Stimulated activated CD8-positive, alpha-beta memory T cell treated with anti-CD3 and anti-CD28 coated beads, Interleukin-7, amount 100 ng/mL, for 24 hours (primary cell): ENCODE measurements around the gene GTF2F2.
A peak's percentile ranks its signal among the peaks of the same experiment; 100 is the strongest.

Experiments used
- DNase-seq: peaks from one replicate; pipeline ENCODE4 v3.0.0-alpha.2; 2020; ENCODE audit warnings: low read depth

Gene GTF2F2, protein sequence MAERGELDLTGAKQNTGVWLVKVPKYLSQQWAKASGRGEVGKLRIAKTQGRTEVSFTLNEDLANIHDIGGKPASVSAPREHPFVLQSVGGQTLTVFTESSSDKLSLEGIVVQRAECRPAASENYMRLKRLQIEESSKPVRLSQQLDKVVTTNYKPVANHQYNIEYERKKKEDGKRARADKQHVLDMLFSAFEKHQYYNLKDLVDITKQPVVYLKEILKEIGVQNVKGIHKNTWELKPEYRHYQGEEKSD

DNA sequence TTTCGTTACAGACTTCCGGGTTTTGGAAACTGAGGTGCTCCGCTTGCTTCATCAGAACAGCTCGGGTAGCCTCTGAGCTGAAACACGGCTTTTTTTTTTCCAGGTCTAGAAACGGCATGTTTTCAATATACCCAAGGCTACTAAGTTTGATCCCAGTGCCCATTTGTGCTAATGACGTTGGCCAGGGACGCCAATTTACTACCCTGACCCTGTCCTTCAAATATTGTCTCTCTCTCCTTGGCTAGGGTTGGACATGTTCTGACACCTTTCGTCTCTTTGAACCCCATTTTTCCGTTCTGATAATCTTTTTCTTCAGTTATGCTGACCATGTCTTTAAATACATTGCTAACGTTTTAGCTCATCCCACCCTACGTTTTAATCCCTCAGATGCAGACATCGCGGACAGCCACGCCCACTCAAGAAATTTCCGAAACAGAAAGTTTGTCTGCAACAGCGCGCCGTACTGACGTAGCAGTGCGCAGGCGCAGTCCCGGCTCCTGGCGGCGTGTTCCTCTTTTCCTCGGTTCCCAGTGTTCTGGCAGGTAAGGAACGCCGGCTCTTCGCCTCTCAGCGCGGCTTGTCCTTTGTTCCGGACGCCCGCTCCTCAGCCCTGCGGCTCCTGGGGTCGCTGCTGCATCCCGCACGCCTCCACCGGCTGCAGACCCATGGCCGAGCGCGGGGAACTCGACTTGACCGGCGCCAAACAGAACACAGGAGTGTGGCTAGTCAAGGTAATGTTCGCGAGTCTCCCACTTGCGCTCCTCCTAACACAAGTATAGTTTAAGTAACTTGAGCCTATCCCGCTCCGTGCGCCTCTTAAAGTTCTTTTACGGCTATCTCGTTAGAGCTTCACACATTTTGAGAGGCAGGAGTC, at the start of gene GTF2F2:
Gene GTF2F2 (plus strand): TSS at position 520 of the 874 bp plus-strand sequence. CDS start 146 bp downstream, at position 666.
- DNase-seq, result peak; percentile 78

DNA sequence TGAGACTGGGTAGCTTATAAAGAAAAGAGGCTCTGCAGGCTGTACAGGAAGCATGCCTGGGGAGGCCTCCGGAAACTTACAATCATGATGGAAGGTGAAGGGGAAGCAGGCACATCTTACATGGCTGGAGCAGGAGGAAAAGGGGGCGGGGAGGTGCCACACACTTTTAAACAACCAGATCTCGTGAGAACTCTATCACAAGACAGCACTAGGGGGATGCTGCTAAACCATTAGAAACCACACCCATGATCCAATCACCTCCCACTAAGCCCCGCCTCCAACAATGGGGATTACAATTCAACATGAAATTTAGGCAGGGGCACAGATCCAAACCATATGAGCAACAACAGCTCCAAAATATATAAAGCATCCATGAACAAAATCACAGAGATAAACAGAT, 46.5 kb upstream of the GTF2F2 start:
- DNase-seq, result no peak

DNA sequence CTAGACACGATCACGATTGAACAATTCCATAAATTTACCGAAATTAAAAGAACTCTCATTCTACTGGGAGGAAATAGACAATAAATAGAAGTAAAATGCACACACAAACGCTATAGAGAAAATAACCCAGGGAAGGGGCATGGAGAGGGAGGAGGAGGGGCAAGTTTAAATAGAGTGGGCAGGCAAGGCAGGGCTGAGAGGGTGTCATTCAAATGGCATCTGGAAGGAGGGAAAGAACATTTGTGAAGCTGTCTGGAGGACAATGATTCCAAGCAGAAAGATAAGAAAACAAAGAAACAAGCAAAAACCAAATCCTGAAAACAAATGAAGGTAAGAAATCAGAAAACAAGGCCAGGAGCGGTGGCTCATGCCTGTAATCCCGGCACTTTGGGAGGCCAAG, 45.6 kb upstream of the GTF2F2 start:
- DNase-seq, result no peak

DNA sequence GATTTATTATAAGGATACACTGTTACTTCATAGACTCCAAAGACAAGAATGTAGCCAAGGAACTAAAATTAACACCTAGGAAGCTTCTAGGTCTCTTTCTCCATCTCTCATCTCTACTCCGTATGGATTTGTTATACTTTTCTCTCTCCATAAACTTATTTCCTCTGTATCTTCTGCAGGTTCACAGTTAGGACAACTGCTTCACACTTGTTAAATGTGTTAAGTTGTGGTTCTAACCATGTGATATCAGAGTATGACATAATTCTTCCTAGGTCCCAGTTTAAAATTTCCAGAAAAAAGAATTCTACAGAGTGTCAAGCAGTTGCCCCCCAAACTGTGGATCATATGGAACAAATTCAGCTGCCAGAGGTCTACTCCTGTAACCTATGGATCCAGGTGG, 42.3 kb upstream of the GTF2F2 start:
- no peak for DNase-seq

DNA sequence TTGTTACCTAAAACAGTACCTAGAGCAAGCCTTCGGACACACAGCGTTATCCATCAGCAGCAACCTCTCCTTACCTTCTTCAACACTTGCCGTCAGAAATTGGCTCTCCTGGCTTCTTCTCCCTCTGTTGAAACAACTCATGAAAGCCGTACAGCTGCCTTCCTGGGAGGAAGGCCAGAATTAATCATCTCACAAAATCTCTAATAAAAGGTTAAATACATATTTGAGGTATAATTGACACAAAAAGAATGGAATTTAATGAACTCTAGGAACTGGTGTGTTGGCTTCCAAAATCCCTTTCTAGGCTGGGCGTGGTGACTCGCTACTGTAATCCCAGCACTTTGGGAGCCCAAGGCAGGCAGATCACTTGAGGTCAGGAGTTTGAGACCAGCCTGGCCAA, 37.3 kb upstream of the GTF2F2 start:
- DNase-seq, result no peak

DNA sequence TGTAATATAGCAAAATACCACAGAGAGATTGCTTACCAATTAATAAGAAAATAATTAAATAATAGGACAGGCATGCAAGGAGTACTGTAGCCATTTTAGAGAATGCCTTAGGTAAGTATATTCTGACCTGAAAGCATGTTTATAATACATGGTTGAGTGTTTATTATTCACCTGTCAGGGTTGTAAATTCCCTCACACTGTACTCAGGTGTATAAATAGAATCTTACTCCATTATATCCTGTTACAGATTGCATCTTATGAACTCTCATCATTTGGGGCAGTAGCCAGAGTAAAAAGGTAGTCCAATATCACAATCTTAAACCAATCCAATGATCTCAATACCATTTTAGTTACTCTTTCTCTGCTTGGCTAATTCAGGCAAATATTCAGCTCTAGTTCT, 35.8 kb upstream of the GTF2F2 start:
- DNase-seq, result no peak

DNA sequence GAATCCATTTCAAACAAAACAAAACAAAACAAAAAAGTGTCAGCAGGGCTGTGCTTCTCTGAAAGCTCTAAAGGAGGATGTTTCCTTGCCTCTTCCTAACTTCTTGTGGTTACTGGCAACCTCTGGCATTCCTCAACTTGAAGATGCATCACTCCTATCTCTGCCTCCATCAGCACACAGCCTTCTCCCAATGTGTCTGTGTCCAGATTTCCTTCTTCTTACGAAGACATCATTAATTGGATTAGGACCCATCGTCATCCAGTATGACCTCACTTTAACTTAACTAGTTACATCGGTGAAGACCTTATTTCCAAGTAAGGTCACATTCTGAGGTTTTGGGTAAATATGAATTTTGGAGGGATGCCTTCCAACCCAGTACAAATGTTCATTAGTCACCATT, 33.8 kb upstream of the GTF2F2 start:
- no peak for DNase-seq

DNA sequence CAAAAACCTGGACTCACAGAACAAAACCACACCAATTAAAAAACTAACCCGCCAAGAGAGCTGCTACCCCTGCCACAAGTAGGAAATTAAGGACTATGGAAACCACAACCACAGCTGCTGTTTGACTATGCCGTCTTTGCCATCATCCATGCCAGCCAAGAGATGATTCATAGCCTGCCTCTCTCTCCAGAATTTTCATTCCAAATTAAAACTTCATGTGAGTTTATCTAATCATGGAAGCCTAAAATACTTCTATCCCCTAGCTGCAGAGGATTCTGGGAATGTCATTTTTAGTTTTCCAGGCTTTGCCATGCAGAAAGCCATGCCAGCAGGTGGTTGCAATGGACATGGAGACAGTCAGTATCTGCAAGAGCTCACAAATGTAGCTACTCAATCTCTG, 27.6 kb upstream of the GTF2F2 start:
- DNase-seq, result no peak

DNA sequence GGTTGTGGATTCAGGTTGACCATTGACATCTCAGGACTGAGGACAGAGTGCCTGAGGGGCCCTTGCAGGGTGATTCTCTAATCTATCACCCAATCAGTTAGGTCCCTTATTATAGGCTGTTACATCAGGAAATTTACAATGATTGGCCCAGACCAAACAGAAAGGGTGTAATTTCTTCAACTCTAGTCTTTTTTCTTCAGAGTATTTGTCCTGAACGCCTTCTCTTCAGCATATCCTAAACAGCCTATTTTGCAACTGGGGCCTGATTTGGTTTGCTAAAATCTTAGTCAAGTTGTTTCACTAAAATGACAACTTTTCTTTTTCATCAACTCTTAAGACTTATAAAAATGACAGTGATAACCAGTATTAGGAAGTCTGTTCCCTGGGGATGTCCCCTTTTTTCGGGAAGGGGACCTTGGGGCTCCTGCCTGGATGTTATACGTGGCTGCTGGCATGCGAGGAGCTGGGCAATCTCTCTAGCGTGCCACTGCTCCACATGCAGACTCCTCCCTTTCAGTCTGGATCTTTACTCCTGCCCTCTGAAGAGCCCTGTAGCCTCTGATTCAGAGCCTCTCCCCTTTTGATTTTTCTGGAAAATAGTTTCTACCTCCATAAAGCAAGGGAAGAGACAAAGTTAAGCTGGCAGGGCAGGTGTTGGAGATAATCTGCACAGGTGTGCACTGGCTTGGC, 19.6 kb upstream of the GTF2F2 start:
- no peak for DNase-seq

DNA sequence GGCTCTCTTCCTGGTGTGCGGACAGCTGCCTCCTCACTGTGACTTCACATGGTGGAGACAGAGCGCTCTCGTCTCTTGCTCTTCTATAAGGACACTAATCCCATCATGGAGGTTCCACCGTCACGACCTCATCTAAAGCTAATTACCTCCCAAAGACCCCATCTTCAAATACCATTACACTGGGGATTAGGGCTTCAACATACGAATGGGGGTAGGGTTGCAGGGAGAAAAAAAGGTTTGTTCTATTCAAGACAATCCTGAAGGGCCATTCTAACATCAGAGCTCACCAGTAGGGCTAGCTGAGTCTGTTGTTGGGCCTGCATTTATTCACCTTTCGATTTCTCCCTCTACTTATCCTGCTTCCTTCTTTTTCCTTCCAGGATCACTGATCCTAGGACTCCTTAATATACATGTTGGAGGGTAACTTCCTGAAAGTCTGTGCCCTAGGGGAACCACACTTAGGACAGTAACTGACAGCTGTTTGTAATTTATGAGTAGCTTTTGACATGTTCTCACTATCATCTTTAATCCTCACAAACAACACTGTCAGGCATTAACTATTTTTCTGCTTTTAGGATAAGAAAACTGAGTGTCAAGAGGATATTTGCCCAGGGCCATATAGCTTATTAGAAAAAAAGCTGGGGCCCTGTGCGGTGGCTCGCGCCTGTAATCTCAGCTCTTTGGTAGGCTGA, 18.8 kb upstream of the GTF2F2 start:
- DNase-seq, result no peak

DNA sequence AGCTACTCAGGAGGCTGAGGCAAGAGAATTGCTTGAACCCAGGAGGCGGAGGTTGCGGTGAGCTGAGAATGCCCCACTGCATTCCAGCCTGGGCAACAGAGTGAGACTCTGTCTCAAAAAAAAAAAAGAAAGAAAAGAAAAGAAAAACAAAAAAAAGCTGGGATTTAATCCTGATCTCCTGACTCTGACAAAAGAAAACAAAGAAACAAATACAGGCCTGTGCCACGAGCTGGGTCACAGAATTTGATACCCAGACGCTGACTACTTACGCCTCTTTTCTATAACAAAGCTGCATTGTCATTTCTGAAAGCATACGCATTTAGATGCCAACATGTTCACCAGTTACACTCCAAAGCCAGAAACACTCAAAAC, 18.2 kb upstream of the GTF2F2 start:
- DNase-seq, result no peak

DNA sequence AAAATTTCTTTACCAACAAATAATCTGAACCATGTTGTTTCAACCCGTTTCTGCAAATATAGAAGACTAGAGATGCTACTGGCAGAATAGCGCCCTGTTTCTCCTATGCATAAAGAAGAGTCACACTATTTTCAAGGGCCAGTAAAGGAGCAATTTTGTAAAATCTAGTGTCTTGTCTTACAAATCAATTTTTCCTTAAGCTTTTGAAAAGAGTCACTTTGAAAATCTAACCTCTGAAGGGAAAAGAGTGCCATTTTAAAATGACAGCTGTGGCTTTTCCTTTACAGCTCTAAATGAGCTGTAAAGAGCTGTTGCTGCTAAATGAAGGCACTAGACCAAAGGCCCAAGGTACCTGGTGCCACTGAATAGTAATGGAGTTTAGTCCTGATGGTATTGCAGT, 16.9 kb upstream of the GTF2F2 start:
- no peak for DNase-seq

DNA sequence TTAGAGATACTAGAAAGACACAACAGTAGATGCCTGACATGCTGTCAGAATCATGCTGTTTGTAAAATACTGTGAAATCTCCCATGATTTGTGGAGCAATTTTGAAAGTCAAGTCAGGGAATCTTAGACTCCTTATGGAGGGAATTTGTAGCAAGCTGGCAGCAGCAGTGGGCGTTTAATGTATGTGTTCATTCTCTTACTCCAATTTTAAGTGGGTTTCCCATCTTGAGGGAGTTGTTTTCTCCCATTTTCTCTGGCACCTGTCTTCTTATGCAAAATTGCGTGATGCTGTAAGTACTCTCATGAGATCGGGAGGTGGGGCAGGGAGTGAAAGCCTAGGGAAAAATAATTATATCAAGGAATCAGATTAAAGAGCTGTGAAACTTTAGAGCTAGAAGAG, 16.0 kb upstream of the GTF2F2 start:
- no peak for DNase-seq

DNA sequence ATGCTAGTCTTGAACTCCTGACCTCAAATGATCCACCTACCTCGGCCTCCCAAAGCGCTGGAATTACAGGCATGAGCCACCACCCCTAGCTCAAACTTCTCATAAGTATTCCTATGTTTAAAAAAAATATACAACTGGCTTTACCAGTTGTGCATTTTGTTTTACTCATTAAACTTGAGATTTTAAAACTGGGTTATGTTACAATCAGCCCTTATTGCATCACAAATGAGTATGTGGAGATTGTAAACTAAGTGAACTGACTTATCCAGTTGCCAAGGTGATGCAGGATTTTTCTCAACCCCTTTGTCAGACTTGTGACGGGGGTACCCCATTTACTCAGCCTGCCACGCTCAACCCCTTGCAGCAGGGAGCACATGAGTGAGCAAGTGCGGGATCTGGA, 14.4 kb upstream of the GTF2F2 start:
- DNase-seq, result no peak

DNA sequence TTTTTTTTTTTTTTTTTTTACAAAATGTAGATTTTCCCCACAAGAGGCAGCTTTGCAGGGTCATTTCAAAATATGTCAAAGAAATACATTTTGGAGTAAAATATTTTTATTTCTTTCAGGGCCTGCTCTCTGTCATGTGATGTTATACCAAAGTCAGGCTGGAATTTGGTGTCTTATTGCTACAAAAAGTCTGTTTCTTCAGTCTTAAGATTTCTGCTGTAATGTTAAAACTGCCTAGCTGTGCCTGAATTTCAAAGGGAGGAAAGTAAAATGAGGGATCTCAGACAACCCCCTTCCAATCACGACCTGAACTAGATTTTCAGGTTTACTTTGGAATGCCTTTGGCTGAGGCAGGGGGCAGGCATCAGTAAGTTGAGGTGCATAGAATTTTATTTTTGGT, 12.8 kb upstream of the GTF2F2 start:
- no peak for DNase-seq

DNA sequence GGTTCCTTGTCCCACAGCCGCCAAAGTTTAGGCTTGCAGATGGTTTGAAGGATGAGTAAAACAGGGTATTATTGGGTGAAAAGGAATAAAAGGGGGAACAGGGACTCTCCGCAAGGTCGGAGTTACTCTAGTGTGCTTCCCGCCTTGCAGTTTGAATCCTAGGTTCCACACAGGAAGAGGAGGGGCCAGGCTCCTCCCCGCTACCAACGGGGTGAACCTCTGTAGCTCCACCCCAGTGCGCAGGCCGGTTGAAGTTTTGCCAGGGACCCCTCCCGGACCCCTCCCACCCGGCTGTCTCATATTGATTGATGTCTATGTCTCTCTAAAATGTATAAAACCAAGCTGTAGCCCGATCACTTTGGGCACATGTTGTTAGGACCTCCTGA, 11.6 kb upstream of the GTF2F2 start:
- no peak for DNase-seq

DNA sequence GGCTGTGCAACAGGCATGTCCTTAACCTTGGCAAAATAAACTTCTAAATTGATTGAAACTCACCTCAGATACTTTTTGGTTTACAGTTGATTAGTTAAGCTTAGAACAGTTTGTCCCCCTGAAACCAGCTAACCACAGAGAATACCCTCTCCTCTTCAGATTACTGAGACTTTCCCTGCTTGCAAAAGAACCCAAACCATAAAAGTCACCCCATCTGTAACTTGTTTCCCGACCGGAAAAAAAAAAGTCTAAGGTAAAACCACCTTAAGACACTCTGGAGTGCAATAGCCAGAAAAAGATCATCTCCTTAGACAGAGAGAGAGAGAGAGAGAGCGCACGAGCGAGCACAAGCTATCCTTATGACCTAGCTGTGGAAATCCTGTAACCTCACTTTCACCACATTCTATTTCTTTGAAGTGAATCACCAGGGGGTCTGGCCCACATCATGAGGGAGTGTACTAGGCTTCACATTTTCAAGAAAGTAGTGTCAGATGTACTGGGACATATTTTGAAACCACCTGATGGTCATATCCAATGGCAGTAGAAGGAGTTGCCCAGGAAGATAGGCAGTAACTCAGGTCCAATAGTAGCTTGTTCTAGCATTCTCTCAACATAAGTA, 11.1 kb upstream of the GTF2F2 start:
- no peak for DNase-seq

DNA sequence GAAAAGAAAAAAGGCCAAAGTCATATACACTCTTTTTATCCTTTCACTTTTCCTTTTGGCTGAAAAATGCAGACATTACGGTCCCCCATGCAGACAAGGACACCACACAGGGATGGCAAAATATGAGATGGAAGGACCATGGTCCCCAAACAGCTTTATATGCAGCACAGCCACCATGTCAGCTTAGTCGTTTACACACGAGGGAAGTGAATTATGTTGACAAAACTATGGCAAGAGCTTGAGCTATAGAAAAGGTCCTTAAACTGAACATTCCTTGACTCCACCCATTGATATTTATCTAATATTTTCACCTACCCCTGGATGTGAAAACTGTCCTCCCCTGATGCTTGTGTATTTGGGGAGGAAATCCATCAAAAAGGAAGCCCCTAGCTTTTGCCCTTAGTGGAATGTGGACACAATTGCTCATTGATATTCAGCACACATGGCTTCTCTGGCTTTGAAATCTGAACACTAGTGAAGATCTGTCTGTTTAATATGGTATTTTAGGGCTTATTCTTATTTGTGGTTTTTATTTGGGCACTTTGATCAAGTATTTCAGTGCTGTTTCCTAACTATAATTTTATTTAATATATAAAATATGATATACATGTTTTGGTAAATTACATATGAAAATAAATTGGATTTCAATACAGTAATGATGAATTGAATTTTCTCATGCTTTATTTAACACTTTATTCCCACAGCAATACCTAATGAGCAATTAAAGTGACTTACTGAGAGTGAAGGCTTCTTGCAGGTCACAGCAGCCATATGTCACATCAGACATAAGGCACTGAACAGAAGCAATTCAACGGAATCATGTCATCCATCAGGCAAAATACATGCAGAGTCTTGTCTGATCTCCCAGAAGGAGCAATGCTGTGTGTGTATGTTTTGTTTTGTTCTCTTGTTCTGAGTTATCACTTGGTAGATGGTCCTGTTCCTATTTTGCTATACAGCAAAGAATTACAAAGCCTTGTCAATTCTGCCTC, 6.8 kb upstream of the GTF2F2 start:
- DNase-seq, result no peak

DNA sequence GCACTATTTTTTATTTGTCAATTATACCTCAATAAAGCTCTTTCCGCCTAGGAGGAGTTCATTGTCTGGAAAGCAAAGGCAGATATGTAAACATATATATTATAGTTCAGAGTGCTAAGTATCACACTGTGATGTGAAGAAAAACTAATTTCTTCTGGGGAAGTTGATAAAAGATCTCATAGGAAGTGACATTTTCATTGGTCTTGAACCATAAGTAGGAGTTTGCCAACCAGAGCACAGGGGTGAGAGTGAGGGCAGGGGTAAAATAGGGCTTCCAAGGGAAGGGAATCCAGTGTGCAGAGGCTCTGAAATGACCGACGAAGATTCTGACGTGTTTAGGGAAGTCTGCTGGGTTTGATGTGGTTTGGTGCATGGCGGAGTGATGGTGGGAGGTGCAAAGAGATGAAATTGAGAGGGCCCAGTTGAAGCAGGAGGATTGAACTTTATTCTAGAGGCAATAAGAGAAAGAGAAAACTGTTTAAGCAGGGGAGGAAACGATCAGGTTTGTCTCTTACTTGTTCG, 780 bp upstream of the GTF2F2 start:
- no peak for DNase-seq

DNA sequence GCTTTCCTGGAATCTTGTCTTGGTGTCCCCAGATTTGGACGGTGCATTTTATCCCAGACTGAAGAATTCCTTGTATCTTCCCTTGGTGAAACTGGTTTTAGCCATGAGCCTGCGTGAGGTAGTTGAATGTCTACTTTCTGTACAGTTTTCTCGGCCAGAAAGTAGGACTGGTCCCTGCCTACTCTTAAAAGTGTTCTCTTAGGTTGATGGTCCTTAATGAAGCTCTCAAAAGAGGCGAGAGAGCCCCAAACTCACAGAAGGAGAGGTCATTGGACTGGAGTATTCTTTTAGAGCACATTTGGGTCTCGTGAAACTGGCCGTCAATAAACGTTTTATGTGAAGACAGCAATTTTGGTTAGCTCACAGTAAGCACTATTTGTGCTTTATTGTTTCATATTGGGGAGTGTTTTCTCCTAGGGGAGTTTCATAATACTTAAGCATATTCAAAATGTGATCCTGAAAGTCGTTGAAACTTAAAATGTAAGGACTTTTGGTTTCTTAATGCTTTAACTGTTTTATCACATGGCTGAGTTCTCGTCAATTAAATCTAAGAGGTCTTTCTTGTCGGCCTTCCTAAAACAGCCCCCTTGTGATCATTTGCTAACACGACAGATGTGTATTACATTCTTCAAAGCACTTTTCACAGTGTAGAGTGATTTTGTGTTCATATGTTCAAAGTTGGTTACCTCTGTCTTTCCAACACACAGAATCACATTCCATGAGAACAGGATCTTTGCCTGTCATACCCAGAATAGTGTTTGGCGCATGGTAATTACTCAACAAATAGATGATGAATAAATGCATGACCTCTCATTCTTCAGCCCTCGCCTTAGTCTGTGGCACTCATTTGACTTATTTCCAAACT, 889 bp downstream of the GTF2F2 start:
- no peak for DNase-seq
